ENCODE results near the gene IFIT3.
"Not testable (repeated sequence)": the region's sequence is repeated elsewhere in the genome, so short reads cannot be mapped to it uniquely, and the experiment has no call there.

IFIT3 gene

DNA sequence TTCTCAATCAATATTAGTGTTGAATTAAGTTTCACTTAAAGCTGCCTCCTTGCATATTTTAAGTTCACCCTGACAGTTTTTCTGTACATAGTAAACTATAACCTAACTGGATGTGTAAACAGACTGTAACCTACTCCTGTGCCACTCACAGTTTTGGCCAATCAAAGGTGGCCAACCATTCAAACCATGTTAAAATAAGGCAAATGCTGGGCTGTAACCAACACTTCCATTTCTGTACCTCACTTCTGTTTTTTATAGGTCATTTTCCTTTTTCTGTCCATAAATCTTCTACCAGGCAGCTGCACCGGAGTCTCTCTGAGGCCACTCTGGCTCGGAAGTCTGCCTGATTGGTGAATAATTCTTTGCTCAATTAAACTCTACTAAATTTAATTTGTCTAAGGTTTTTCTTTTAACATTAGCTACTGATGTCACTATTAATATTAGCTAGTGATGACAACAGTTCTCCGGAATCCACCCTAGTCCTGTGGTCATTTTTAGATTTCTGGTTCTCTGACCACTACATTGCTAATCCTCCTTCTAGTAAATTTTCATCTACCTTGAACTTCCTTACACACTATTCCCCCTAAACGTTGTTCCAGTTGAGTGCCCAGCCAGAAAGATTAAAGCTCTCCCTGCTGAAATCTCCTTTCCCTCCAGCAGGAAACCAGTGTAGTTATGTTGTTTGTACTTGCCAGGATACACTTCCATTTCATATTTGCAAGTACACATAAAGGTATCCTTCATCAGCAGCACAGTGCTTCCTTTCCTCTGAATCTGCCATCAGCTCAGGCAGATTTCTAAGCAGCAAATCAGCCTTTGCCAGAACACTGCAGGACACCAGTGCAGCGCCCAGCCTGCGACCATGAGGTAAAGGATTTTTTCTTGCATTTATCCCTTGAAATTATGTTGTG is 44.5 kb upstream of the IFIT3 start:
- TF ChIP-seq, protein P1, sequence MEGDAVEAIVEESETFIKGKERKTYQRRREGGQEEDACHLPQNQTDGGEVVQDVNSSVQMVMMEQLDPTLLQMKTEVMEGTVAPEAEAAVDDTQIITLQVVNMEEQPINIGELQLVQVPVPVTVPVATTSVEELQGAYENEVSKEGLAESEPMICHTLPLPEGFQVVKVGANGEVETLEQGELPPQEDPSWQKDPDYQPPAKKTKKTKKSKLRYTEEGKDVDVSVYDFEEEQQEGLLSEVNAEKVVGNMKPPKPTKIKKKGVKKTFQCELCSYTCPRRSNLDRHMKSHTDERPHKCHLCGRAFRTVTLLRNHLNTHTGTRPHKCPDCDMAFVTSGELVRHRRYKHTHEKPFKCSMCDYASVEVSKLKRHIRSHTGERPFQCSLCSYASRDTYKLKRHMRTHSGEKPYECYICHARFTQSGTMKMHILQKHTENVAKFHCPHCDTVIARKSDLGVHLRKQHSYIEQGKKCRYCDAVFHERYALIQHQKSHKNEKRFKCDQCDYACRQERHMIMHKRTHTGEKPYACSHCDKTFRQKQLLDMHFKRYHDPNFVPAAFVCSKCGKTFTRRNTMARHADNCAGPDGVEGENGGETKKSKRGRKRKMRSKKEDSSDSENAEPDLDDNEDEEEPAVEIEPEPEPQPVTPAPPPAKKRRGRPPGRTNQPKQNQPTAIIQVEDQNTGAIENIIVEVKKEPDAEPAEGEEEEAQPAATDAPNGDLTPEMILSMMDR (IDR thresholded peaks at IDR 0.05) = no peak
- DNase-seq (ENCODE audit: low spot score) = no peak
- Histone ChIP-seq H3K4me3 (peak overlapping the region; percentile 58), H3K27ac (peak overlapping the region; percentile 81 to 92)

DNA sequence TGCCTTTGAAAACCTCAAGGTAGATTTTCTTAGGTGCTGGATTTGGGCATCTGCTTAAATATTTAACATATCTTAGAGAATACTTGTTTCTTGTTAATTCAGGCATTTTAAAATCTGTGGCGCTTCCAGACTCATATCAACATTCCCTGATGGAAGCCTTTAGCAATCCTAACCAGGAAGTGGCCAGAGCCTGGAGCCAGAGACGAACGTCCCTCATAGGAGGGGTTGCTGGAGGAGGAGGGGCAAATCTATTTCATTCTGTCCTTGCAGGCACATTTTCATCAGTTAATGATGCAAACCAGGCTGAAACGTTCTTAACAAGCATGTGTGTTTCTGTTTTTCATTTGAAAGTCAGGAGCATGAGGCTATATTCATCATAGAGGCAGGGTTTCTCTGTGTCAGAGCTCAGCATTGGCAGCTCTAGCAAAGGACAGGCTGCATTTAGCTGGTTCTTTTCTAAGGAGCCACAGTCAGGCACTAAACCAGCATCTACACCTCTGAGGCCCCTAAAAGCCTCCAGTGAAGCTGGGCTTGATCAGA is 43.8 kb upstream of the IFIT3 start:
- Histone ChIP-seq H3K4me3 (peak overlapping the region; percentile 58), H3K27ac (peak overlapping the region; percentile 81 to 92)
- TF ChIP-seq, protein P1 (IDR thresholded peaks at IDR 0.05) = no peak
- peak; percentile 85 for DNase-seq (ENCODE audit: low spot score)

GRCh38 chr10:89284711-89285110 is 43.1 kb upstream of the IFIT3 start:
- peak overlapping the region; percentile 81 to 92 for H3K27ac ChIP-seq
- not testable (repeated sequence) for DNase-seq (ENCODE audit: low spot score)

DNA sequence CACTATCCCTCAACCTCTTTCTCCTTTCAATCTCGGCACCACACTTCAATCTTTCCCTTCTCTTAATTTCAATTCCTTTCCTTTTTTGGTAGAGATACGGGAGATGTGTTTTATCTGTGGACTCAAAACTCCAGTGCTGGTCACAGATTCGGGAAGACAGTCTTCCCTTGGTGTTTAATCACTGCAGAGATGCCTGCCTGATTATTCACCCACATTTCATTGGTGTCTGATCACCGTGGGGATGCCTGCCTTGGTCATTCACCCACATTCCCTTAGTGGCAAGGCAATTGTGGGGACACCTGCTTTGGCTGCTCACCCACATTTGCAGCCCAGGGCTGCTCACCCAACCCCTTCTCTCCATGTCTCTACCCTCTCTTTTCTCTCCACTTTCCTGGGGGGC is 42.5 kb upstream of the IFIT3 start:
- peak overlapping the region; percentile 81 to 92 for H3K27ac ChIP-seq
- not testable (repeated sequence) for H3K4me3 ChIP-seq; DNase-seq (ENCODE audit: low spot score)

More at GRCh38 chr10:89284711-89285110, 43.1 kb upstream of the IFIT3 start:
- H3K4me3 ChIP-seq = not testable (repeated sequence)

DNA sequence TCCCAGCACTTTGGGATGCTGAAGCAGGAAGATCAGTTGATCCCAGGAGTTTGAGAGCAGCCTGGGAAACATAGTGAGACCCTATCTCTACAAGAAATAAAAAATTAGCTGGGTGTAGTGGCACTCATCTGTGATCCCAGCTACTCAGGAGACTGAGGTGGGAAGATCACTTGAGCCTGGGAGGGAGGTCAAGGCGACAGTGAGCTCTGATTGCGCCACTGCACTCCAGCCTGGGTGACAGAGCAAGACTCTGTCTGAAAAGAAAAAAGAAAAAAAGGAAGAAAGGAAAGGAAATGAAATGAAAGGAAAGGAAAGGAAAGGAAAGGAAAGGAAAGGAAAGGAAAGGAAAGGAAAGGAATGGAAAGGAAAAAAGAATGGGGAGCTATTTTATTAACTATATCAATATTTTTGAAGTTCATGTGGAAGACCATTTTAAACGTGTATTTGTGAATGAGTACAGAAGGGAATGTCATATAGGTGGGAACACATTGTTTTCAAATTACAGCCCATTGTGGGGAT is 33.0 kb upstream of the IFIT3 start:
- Histone ChIP-seq H3K27ac (no peak overlapping the region), H3K4me3 (no peak overlapping the region)
- TF ChIP-seq, protein P1 (IDR thresholded peaks at IDR 0.05) = no peak
- DNase-seq (ENCODE audit: low spot score) = no peak

- H3K27ac ChIP-seq = peak overlapping the region; percentile 70 to 71
- H3K4me3 ChIP-seq = peak overlapping the region; percentile 5
- TF ChIP-seq, protein P1 (IDR thresholded peaks at IDR 0.05) = no peak
- DNase-seq (ENCODE audit: low spot score) = no peak
These were observed 32.2 kb upstream of the IFIT3 start for GRCh38 chr10:89295597-89295996.

GRCh38 chr10:89296220-89296648 is 31.6 kb upstream of the IFIT3 start:
- H3K4me3 ChIP-seq = no peak overlapping the region
- TF ChIP-seq, protein P1 (IDR thresholded peaks at IDR 0.05) = no peak
- DNase-seq (ENCODE audit: low spot score) = no peak
- peak overlapping the region; percentile 70 to 71 for H3K27ac ChIP-seq

- TF ChIP-seq, protein P1 (IDR thresholded peaks at IDR 0.05) = no peak
- no peak for DNase-seq (ENCODE audit: low spot score)
- no peak overlapping the region for H3K27ac ChIP-seq
These were observed 30.4 kb upstream of the IFIT3 start for GRCh38 chr10:89297356-89297755.

More at GRCh38 chr10:89297356-89297755, 30.4 kb upstream of the IFIT3 start:
- H3K4me3 ChIP-seq = no peak overlapping the region

Measured in coronary artery (tissue), 2 donors.